ENCODE results near the gene PLCL2.

The PLCL2 gene

DNA sequence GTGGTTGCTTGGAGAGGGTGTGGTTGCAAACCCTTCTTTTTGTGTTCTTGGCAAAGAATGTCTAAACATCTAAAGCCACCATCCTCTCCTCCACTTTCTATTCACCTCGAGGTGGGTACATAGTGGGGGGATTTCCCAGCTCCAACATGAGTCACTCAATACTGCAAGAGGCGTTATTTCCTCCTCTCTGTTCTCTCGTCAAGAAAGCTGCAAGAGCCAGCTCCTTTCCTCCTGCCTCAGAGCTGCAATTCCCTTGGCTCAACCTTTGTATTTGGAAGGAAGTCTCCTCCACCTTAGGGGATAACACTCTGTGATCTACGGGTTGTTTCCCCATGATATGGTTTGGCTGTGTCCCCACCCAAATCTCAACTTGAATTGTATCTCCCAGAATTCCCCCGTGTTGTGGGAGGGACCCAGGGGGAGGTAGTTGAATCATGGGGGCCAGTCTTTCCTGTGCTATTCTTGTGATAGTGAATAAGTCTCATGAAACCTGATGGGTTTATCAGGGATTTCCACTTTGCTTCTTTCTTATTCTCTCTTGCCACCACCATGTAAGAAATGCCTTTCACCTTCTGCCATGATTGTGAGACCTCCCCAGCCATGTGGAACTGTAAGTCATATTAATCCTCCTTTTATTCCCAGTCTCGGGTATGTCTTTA is 138.4 kb downstream of the PLCL2 start:
- DNase-seq: no peak

DNA sequence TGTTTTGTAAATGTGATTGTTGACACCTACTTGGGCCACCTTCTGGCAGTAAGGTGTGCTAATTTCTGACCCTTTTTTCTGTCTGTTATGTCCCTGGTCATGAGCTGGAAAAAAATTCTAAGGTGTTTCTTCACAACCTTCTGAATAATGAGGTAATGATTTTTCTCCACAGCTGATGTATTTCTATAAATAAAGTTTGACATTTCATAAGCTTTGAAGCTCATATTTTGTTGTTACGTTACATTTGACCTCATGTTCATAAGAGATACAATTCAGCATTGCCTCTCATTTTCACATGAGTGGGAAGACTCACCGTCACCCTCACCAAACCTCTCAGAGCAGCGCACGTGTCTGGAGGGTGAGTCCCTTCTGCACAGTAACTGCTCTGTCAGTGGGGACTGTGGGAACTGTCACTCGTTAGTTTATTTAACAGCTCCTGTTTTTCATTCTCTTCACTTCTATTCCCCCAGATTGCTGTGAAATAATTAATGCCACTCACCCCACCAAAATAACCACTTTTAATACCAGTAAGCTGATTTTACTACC is 140.9 kb downstream of the PLCL2 start:
- DNase-seq: no peak

DNA sequence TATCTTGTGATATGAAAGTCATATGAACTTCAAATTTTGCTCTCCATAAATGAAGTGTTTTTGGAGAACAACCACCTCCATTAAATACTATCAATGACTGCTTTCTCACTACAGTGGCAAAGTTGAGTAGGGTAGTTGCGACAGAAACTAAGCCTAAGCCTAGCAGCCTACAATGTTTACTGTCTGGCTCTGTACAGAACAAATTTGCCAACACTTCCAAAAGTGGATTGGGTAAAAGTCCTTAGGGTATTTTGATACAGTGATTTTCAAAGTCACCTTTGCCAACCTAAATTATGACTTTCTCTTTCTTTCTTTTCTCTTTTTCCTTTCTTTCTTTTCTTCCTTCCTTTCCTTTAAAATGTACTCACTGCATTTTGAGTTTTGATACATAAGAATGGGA is 142.6 kb downstream of the PLCL2 start:
- no peak for DNase-seq

GRCh38 chr3:17028363-17028762 is 143.6 kb downstream of the PLCL2 start:
- DNase-seq: no peak

DNA sequence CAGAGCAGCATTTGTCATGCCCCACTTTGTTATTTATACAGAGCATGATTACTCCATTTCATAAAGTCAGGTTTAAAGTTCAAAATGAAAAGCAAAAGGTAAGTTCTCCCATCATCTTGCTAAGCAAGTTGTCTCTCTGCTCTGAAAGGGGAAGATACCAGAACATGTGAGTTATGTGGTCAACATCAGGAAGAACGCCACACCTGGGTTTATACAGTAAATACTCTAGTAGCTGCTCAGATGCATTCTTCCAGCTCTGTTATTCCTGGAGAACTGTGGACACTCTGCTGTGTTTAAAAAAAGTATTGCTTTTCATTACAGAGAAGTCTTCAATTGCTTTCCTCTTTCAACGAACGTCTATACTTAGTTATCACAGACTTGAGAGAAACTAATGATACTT is 145.7 kb downstream of the PLCL2 start:
- no peak for DNase-seq

DNA sequence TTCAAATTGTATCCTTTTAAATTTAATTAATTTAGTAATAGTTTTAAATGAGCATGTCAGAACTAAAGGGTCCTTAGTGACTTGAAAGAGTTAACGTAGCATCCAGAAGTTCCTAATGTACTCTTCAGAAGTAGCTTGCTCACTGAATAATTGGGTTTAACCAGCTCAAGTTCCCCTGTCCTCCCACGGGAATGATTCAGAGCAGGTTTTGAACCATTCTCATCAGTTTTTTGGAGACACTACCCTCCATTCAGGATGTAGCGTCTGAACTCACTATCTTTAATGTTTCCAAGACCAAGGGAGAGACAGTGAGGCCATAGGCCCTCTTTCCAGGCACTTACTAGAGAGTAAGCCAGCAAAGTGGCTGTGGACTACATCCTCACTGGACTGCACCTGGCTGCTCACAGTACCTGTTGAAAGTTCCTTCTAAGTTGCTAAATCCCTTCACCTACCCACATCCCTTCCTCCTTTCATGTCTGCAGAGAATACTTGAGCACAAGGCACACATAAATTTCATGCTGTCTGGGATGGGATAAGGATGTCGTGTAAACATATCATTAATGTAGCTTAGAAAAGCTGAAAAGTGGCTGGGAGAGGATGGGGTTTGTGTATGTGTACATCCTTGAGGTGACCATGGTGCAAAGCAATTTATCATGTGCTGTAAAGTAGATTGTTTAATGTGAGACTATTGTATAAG is 146.3 kb downstream of the PLCL2 start:
- DNase-seq: no peak

- no peak for DNase-seq
Observed at GRCh38 chr3:17032407-17033034, 147.8 kb downstream of the PLCL2 start.

- DNase-seq: no peak
Observed at GRCh38 chr3:17033516-17034168, 148.9 kb downstream of the PLCL2 start.

DNA sequence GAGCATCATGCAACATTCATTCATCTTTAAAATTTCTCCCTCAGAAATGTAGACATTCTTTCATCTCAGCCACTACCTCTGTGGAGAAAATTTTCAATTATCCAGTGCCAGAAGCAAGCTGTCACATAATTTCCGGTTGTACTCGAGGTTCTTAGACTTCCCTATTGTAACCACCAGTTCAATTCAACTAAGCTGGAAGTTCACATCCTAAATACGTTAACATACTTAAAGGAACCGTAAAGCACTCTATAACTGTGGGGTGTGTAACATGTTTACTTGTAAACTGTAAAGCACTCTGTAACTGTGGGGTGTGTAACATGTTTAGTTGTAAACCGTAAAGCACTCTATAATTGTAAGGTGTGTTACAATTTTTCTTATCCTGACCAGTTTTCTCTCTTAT is 150.3 kb downstream of the PLCL2 start:
- no peak for DNase-seq

GRCh38 chr3:17035966-17036365 is 151.2 kb downstream of the PLCL2 start:
- DNase-seq: no peak

DNA sequence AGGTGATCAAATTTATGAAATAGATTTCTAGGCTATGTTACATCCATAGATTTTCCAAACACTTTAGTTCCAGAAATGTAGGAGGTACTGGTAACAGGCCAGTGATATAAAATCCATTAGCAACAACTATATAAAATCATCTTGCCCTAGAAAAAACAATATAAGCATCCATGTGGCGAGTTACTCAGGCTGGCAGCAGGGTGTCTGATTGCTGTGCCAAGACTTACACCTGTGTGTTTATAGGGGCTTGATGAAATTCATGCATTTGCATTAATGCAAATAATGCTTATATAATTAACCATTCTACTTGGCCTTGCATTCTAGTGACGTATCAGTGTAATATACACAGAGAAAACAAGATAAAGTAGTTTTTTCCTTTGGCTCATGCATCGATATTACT is 153.4 kb downstream of the PLCL2 start:
- DNase-seq: no peak

DNA sequence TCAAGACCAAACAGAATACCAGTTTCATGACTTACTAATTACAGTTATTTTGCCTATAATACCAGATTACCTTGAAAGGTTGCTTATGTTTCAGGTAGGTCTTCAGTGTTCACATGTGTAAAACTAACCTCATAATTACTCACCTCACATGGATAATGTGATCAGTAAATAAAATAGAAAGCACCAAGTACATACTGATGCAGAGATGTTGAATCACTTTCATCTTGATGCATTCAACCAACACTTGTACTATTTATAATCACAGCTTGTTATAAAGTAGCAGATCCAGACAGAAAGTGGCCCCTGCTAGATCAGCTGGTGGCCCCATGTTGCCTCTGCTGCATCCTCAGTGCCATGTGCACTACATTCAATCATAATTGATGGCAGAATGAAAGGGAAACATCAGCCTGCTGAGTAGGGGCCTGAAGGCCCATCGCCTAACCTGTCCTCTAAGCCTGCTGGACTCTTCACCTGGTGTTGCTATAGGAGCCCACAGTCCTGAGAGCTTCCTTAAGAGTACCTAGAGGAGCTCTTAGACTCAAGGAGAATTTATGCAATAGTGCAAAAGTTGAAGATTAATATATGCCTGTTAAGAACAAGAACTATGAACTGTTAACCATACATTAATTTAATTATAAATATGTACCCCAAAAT is 154.3 kb downstream of the PLCL2 start:
- no peak for DNase-seq

DNA sequence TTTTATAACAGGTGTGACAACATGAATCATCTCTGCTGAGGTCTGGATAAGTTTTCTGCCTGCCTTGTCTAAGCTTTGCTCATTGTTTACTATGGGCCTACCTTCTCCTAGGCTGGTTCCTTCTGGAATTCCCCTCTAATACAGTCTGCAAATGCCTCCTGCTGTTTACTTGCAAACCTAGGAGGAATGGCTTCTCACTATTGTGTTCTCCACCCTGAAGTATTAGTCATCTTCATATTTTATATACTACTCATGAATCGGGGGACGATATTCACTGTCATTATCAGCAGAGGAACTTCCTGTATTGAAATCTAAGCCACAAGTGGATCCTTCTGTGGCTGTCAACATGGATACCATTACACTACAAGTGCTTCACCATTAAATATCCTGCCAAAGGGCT is 154.8 kb downstream of the PLCL2 start:
- no peak for DNase-seq

DNA sequence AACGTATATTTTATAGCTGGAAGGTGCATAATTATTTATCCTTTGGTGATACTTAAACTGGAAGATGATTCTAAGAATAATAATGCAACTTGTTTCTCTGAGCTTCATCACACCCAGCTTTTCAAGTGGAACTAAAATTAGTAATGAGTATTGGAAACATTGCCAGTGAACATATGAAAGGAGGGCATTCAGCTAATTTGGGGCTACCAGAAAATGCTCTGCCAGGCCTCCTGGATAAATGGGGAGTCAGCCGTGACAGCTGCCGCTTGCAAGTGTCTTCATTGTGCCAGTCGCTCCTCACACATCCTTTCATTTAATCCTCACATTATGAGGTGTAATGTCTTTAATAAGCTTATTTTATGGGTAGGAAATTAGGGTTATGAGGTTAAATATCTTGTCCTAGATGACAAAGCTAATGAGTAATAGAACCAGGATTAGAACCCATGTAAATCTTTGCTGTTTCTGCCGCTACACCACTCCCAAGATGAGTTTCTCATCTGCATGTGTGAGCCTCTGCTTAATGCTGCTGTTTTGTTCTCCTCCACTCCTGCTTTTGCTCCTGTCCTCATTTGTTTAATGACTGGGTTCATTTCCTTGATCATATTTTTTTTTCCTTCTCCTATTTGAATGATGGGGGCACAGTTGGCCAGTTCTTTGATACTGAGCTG is 155.7 kb downstream of the PLCL2 start:
- DNase-seq: no peak

DNA sequence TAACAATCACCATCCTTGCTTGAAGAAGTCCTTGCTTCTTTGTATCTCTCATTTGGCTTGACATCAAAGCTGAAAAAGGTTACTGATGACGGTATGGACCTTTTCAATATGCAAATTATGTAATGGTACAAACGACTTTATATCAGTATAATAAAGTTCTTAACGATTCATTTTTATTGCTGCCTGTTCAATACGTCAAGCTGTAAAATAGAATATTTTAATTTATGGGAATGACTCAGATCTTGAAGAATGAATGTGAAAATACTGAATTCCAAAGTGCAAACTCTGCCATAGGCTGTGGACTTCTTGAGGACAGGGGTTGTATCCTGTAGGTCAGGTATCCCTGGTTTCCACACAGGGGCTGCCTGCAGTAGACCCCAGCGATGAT is 156.2 kb downstream of the PLCL2 start:
- DNase-seq: no peak

- no peak for DNase-seq
Observed at GRCh38 chr3:17044855-17045254, 160.1 kb downstream of the PLCL2 start.

DNA sequence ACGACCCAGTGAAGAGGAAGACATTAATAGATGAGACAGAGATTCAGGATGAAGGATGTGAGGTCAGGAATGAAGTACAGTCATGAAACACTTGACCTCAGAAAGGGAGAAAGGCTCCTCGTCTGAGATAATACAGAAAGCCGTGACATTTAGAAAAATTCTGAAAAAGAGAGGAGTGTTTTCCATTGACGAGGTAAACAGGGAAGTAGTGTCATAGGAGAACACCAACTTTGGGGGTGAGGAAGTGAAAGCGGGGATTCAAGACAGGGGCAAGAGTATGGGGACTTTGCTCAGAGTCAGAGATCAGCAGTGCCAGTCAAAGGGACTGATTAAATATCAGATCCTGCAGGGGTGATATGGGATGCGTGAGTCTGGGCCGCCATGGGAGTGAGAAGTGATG is 160.9 kb downstream of the PLCL2 start:
- no peak for DNase-seq

DNA sequence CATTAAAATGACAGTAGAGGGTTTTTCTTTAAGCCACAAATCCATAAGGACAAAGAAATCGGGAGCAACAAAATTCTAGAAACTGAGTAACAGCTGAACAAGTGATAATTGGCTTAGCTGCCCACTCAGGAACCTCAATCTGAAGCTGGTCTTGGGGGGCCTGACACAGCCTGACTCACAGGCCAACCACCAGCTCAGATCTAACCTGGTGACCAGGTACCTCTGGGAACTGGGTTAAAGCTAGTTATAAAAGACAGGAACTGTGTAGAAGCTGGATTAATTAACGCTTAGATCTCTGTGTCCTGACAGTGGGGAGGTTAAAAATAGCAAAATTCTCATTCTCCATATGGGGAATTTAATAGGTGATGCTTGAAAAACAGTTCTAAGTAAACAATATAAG is 161.9 kb downstream of the PLCL2 start:
- no peak for DNase-seq

DNA sequence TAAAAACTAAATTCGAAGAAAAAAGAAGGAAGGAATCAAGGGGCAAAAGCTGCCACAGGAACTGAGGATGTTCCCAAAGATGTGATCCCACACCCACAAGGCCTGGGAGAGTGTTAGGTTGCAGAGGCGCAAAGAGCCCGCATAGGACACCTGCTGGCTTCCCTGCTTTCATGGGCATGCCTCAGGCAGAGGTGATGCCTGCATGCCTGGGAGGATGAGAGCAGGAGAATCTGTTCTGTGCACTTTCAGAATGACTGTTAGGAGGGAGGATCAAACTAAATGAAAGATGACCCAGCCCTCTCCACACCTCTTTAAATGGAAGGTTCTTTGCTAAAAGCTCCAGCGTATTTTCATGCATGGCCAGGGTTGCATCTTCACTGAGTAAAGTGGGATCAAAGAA is 162.4 kb downstream of the PLCL2 start:
- no peak for DNase-seq

- no peak for DNase-seq
Observed at GRCh38 chr3:17047894-17048293, 163.1 kb downstream of the PLCL2 start.

- DNase-seq: no peak
Observed at GRCh38 chr3:17050071-17050470, 165.3 kb downstream of the PLCL2 start.

- DNase-seq: no peak
Observed at GRCh38 chr3:17050506-17050905, 165.8 kb downstream of the PLCL2 start.

DNA sequence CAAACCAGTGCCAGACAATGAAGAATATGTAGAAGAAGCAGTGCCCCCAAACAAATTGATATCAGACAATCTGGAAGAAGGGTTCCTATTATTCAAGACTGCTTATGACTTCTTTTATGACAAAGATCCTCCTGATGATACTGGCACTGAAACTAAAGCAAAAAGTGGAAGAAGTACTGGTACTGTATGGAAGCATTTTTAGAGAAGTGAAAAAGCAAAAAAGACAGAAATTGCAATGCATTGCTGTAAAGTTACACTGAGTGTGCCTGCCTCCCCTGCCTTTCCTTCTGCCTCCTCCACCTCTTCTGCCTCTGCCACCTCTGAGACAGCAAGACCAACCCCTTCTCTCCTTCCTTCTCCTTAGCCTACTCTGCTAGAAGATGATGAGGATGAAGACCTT is 167.6 kb downstream of the PLCL2 start:
- DNase-seq: no peak

Measured in GF-D8 (cell line).